Transverse colon (tissue), 3 donors: ENCODE data around the gene SUN2.

Experiments used
- EP300 ChIP-seq: sonication (generic); formaldehyde crosslinking; IDR thresholded peaks from one replicate; pipeline ENCODE4 v1.6.1; 2017; ENCODE audit warnings: antibody characterized with exemption, low read depth
- TF ChIP-seq, protein P1 (sequence below), 5 experiments: fragments of 200-600 bp in 3 of 5; fragments of 450-650 bp in 2 of 5; sonication (generic) in 3 of 5; IDR thresholded peaks; 1 replicate in 2 of 5; 2 replicates in 3 of 5; pipeline ENCODE4 v1.5.1; 2016 to 2017; ENCODE audit warnings: antibody characterized with exemption in 5 of 5, inconsistent platforms in 3 of 5, mild to moderate bottlenecking in 2 of 5, moderate library complexity in 1 of 5

DNA sequence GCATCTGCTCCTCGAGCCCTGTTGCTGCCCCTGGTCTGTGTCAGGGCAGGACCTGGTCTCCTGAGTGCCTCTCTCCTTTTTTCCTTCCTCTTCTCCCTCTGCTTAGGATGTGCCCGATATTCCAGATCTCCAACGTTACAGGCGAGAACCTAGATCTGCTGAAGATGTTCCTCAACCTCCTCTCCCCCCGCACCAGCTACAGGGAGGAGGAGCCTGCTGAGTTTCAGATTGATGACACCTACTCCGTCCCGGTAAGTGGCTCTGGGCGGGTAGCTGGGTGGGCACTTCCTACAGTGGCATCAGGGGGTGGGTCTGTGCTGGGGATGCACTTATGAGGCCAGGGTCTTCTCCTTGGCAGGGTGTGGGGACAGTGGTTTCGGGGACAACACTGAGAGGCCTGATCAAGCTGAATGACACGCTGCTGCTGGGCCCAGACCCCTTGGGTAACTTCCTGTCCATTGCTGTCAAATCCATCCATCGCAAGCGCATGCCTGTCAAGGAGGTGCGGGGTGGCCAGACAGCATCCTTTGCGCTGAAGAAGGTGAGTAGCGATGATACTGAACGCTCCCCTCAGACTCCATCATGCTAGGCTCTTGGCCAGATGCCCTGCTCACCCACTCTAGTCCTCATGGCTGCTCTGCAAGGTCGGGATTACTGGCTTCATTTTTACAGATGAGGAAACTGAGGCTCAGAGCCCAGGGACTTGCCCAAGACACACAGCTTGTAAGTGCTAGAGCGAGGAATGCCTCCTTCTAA is 29.7 kb downstream of the SUN2 start:
- no peak for TF ChIP-seq EP300
- TF ChIP-seq, protein P1, sequence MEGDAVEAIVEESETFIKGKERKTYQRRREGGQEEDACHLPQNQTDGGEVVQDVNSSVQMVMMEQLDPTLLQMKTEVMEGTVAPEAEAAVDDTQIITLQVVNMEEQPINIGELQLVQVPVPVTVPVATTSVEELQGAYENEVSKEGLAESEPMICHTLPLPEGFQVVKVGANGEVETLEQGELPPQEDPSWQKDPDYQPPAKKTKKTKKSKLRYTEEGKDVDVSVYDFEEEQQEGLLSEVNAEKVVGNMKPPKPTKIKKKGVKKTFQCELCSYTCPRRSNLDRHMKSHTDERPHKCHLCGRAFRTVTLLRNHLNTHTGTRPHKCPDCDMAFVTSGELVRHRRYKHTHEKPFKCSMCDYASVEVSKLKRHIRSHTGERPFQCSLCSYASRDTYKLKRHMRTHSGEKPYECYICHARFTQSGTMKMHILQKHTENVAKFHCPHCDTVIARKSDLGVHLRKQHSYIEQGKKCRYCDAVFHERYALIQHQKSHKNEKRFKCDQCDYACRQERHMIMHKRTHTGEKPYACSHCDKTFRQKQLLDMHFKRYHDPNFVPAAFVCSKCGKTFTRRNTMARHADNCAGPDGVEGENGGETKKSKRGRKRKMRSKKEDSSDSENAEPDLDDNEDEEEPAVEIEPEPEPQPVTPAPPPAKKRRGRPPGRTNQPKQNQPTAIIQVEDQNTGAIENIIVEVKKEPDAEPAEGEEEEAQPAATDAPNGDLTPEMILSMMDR (IDR thresholded peaks at IDR 0.05): no peak
